Measurements from ENCODE around the gene PRDM5.
"Not testable (repeated sequence)": the region's sequence is repeated elsewhere in the genome, so short reads cannot be mapped to it uniquely, and the experiment has no call there.

The PRDM5 gene

GRCh38 chr4:120691106-120691505 lies 231.4 kb downstream of the PRDM5 start:
- DNase-seq = no peak

GRCh38 chr4:120688791-120689190 lies 233.7 kb downstream of the PRDM5 start:
- DNase-seq = no peak

- no peak for DNase-seq
Measured at GRCh38 chr4:120685756-120686278, 236.7 kb downstream of the PRDM5 start.

- no peak for DNase-seq
Measured at GRCh38 chr4:120683897-120684540, 238.5 kb downstream of the PRDM5 start.

GRCh38 chr4:120682981-120683380 lies 239.5 kb downstream of the PRDM5 start:
- no peak for DNase-seq

- no peak for DNase-seq
Measured at GRCh38 chr4:120680647-120681228, 241.8 kb downstream of the PRDM5 start.

- DNase-seq = no peak
Measured at GRCh38 chr4:120673696-120674095, 248.8 kb downstream of the PRDM5 start.

GRCh38 chr4:120672558-120673147 lies 249.9 kb downstream of the PRDM5 start:
- no peak for DNase-seq

GRCh38 chr4:120672076-120672475 lies 250.4 kb downstream of the PRDM5 start:
- DNase-seq = no peak

GRCh38 chr4:120671538-120671937 lies 251.0 kb downstream of the PRDM5 start:
- no peak for DNase-seq

GRCh38 chr4:120667102-120667501 lies 255.4 kb downstream of the PRDM5 start:
- DNase-seq = no peak

GRCh38 chr4:120664851-120665250 lies 257.7 kb downstream of the PRDM5 start:
- DNase-seq = no peak

GRCh38 chr4:120659616-120660170 lies 262.8 kb downstream of the PRDM5 start:
- no peak for DNase-seq

- DNase-seq = no peak
Measured at GRCh38 chr4:120658772-120659171, 263.8 kb downstream of the PRDM5 start.

- no peak for DNase-seq
Measured at GRCh38 chr4:120653804-120654573, 268.5 kb downstream of the PRDM5 start.

GRCh38 chr4:120648336-120648735 lies 274.2 kb downstream of the PRDM5 start:
- DNase-seq = not testable (repeated sequence)

All from HCEC 1CT (cell line).